Measurements from ENCODE around the gene WDR90. TPM values are rescaled to one million over a fixed set of nuclear protein-coding genes. Genes with fewer than 3 reads are reported as not detected.

The WDR90 gene
- total RNA-seq, 1 donor from 2014 or later, result 33.3 TPM

- intact Hi-C loops (cut with DNase I), result no loop called here
- ATAC-seq (no peak), DNase-seq (ENCODE audit: low spot score) (no peak)
These were observed 23.8 kb upstream of the WDR90 start for GRCh38 chr16:625117-625976.

GRCh38 chr16:625977-626765 is 23.0 kb upstream of the WDR90 start:
- ATAC-seq (no peak), DNase-seq (ENCODE audit: low spot score) (no peak)

GRCh38 chr16:626787-627453 is 22.2 kb upstream of the WDR90 start:
- no peak for DNase-seq (ENCODE audit: low spot score)
- ATAC-seq, result no peak
- intact Hi-C loops (cut with DNase I), result no loop called here

More at GRCh38 chr16:625977-626765, 23.0 kb upstream of the WDR90 start:
- intact Hi-C loops (cut with DNase I), result no loop called here

- DNase-seq (ENCODE audit: low spot score), result peak; percentile 71
- intact Hi-C loops (cut with DNase I), result no loop called here
- ATAC-seq, result no peak
These were observed 21.5 kb upstream of the WDR90 start for GRCh38 chr16:627454-628239.

- peak; percentile 3 for ATAC-seq
- intact Hi-C loops (cut with DNase I), result no loop called here
- DNase-seq (ENCODE audit: low spot score), result peak; percentile 62
These were observed 20.7 kb upstream of the WDR90 start for GRCh38 chr16:628321-629061.

- ATAC-seq (peak; percentile 50), DNase-seq (ENCODE audit: low spot score) (no peak)
- intact Hi-C loops (cut with DNase I), result no loop called here
These were observed 19.9 kb upstream of the WDR90 start for GRCh38 chr16:629185-629832.

- DNase-seq (ENCODE audit: low spot score), result no peak
- peak; percentile 20 for ATAC-seq
- intact Hi-C loops (cut with DNase I), result no loop called here
These were observed 19.3 kb upstream of the WDR90 start for GRCh38 chr16:629833-630248.

GRCh38 chr16:630249-630814 is 18.8 kb upstream of the WDR90 start:
- ATAC-seq (peak; percentile 39), DNase-seq (ENCODE audit: low spot score) (peak; percentile 68)
- intact Hi-C loops (cut with DNase I), result no loop called here

- DNase-seq (ENCODE audit: low spot score) (peak; percentile 55), ATAC-seq (peak; percentile 11)
- intact Hi-C loops (cut with DNase I), result no loop called here
These were observed 18.3 kb upstream of the WDR90 start, which contains the start of gene WFIKKN1 for GRCh38 chr16:630815-631405. Gene WFIKKN1, plus strand, starts transcription at chr16:630985. Its CDS starts 269 bp downstream, at chr16:631254.

- ATAC-seq (no peak), DNase-seq (ENCODE audit: low spot score) (no peak)
- intact Hi-C loops (cut with DNase I), result no loop called here
These were observed 17.3 kb upstream of the WDR90 start for GRCh38 chr16:631808-632358.

- intact Hi-C loops (cut with DNase I), result no loop called here
- DNase-seq (ENCODE audit: low spot score), result no peak
- no peak for ATAC-seq
These were observed 16.5 kb upstream of the WDR90 start for GRCh38 chr16:632486-633335.

- intact Hi-C loops (cut with DNase I), result no loop called here
- DNase-seq (ENCODE audit: low spot score), result no peak
- no peak for ATAC-seq
These were observed 15.7 kb upstream of the WDR90 start for GRCh38 chr16:633336-634050.

GRCh38 chr16:634051-634670 is 15.0 kb upstream of the WDR90 start:
- DNase-seq (ENCODE audit: low spot score) (no peak), ATAC-seq (no peak)
- intact Hi-C loops (cut with DNase I), result no loop called here

- DNase-seq (ENCODE audit: low spot score) (no peak), ATAC-seq (no peak)
- intact Hi-C loops (cut with DNase I), result no loop called here
These were observed 14.2 kb upstream of the WDR90 start for GRCh38 chr16:634996-635395.

Measured in sciatic nerve (tissue), 2 donors.